Right lobe of liver (tissue), 4 donors: ENCODE results near the gene C3orf20.

ENCODE experiments used
- POLR2A ChIP-seq: fragments of 450-650 bp; IDR thresholded peaks from one replicate; pipeline ENCODE4 v1.6.1; 2017; ENCODE audit warnings: antibody characterized with exemption, mild to moderate bottlenecking
- TF ChIP-seq, protein P1 (sequence below), 4 donors: fragments of 200-600 bp in 3 of 4; fragments of 450-650 bp in 1 of 4; IDR thresholded peaks; one replicate each; pipeline versions ENCODE4 v1.5.1 to v1.8.0; 2016 to 2022; ENCODE audit warnings: antibody characterized with exemption in 4 of 4, mild to moderate bottlenecking in 2 of 4
- donor health status: DM: no; HTN: no; CAD: no.
- donor health status: DM: no; HTN: no; CAD: no.
- donor health status: DM: no; HTN: yes; CAD: no.

GRCh38 chr3:14806641-14807263 is 131.8 kb downstream of the C3orf20 start:
- TF ChIP-seq POLR2A = no peak
- TF ChIP-seq, protein P1, sequence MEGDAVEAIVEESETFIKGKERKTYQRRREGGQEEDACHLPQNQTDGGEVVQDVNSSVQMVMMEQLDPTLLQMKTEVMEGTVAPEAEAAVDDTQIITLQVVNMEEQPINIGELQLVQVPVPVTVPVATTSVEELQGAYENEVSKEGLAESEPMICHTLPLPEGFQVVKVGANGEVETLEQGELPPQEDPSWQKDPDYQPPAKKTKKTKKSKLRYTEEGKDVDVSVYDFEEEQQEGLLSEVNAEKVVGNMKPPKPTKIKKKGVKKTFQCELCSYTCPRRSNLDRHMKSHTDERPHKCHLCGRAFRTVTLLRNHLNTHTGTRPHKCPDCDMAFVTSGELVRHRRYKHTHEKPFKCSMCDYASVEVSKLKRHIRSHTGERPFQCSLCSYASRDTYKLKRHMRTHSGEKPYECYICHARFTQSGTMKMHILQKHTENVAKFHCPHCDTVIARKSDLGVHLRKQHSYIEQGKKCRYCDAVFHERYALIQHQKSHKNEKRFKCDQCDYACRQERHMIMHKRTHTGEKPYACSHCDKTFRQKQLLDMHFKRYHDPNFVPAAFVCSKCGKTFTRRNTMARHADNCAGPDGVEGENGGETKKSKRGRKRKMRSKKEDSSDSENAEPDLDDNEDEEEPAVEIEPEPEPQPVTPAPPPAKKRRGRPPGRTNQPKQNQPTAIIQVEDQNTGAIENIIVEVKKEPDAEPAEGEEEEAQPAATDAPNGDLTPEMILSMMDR (IDR thresholded peaks at IDR 0.05) = no peak
